CD4-positive, alpha-beta T cell (primary cell): Measurements from ENCODE around the gene NAT9. TPM values are rescaled to one million over a fixed set of nuclear protein-coding genes. Genes with fewer than 3 reads are reported as not detected.

Experiments used
- ATAC-seq: fragments of 200-7000 bp; cut with Tn5 transposase; one replicate; pipeline ENCODE4 v1.10.0; 2022; ENCODE audit warnings: mild to moderate bottlenecking; ENCODE audit not compliant: poor library complexity
- CTCF ChIA-PET: fragments of 350-600 bp; sonication (Branson Sonifier 250); formaldehyde crosslinking; loops from one replicate; lab custom pipeline; 2021; ENCODE audit warnings: antibody characterized with exemption, inconsistent platforms; lab: Charles Lee
- POLR2A ChIA-PET: fragments of 350-600 bp; sonication (Branson Sonifier 250); formaldehyde crosslinking; loops from one replicate; lab custom pipeline; 2021; ENCODE audit warnings: antibody characterized with exemption, inconsistent platforms; lab: Charles Lee
- DNase-seq, 14 experiments: peaks; one replicate each; pipeline ENCODE4 v3.0.0-alpha.2; 2013 to 2020; ENCODE audit warnings: mixed read lengths in 2 of 14
- H3K27ac ChIP-seq, 2 donors: one replicate each; pipeline versions ENCODE4 v1.5.1 to v1.7.0; 2013; ENCODE audit warnings: low read length in 2 of 2, low read depth in 1 of 2, mild to moderate bottlenecking in 1 of 2
- H3K27me3 ChIP-seq, 2 experiments: 1 replicate in 1 of 2; 2 replicates in 1 of 2; pipeline versions ENCODE4 v1.6.1 to v1.7.0; 2013; ENCODE audit warnings: low read length in 2 of 2, control low read depth in 1 of 2, mild to moderate bottlenecking in 1 of 2, moderate library complexity in 1 of 2; ENCODE audit not compliant: insufficient read depth in 2 of 2, control insufficient read depth in 1 of 2
- H3K36me3 ChIP-seq: one replicate; pipeline ENCODE4 v1.6.1; 2013; ENCODE audit warnings: low read length, control low read depth; ENCODE audit not compliant: insufficient read depth
- H3K4me1 ChIP-seq: one replicate; pipeline ENCODE4 v1.6.1; 2013; ENCODE audit warnings: low read length, control low read depth; ENCODE audit not compliant: insufficient read depth
- H3K4me3 ChIP-seq: one replicate; pipeline ENCODE4 v1.5.1; 2013; ENCODE audit warnings: mild to moderate bottlenecking, low read length, moderate library complexity
- H3K9me3 ChIP-seq, 2 experiments: 1 replicate in 1 of 2; 2 replicates in 1 of 2; pipeline versions ENCODE4 v1.6.1 to v1.7.0; 2013; ENCODE audit warnings: low read length in 2 of 2, mild to moderate bottlenecking in 2 of 2, control low read depth in 1 of 2, moderate library complexity in 1 of 2; ENCODE audit not compliant: control insufficient read depth in 1 of 2, insufficient read depth in 1 of 2
- H3K27ac Mint-ChIP-seq: one replicate; pipeline ENCODE4 v1.8.0; 2020; ENCODE audit warnings: mixed read lengths
- H3K27me3 Mint-ChIP-seq: one replicate; pipeline ENCODE4 v1.8.0; 2021; ENCODE audit warnings: mixed read lengths
- H3K36me3 Mint-ChIP-seq: one replicate; pipeline ENCODE4 v1.8.0; 2021; ENCODE audit warnings: low read depth, mixed read lengths
- H3K4me1 Mint-ChIP-seq: one replicate; pipeline ENCODE4 v1.8.0; 2021; ENCODE audit warnings: low read depth, mixed read lengths
- H3K4me3 Mint-ChIP-seq: one replicate; pipeline ENCODE4 v1.8.0; 2020; ENCODE audit warnings: mild to moderate bottlenecking, mixed read lengths
- H3K9me3 Mint-ChIP-seq: one replicate; pipeline ENCODE4 v1.8.0; 2020; ENCODE audit warnings: mixed read lengths
- intact Hi-C, 2 experiments: fragments of 100-400 bp; cut with DNase I in 1 of 2; cut with micrococcal nuclease in 1 of 2; formaldehyde crosslinking; loops; one replicate each; pipeline versions ENCODE4 v1.15.1 to v1.9.0; 2023 to 2025; cut with DNase I, micrococcal nuclease
- total RNA-seq, 174 experiments: library from RNA in 2 of 174; stranded (reverse) in 2 of 174; gene quantifications; one replicate each; pipeline ENCODE4 v1.2.3 and lab custom pipeline; 2021 to 2026
- TF ChIP-seq, protein P1 (sequence below): fragments of 200-600 bp; IDR thresholded peaks from one replicate; pipeline ENCODE4 v1.8.0; 2022; ENCODE audit warnings: antibody characterized with exemption, mild to moderate bottlenecking

Gene NAT9
- total RNA-seq, 2 experiments from 2014 or later = 34.6 to 38.2 TPM

GRCh38 chr17:74801896-74802295, 25.8 kb upstream of the NAT9 start:
- Mint-ChIP-seq H3K36me3 (peaks cover 78% of the 10 kb centered on the region), H3K27me3 (no peaks in the 10 kb centered on the region), H3K4me3 (no peak overlapping the region), H3K27ac (no peak overlapping the region), H3K4me1 (no peaks in the 10 kb centered on the region), H3K9me3 (no peaks in the 10 kb centered on the region)
- no peaks in the 10 kb centered on the region for H3K4me1 ChIP-seq
- ChIA-PET CTCF (no interaction called here), POLR2A (no interaction called here)
- TF ChIP-seq, protein P1, sequence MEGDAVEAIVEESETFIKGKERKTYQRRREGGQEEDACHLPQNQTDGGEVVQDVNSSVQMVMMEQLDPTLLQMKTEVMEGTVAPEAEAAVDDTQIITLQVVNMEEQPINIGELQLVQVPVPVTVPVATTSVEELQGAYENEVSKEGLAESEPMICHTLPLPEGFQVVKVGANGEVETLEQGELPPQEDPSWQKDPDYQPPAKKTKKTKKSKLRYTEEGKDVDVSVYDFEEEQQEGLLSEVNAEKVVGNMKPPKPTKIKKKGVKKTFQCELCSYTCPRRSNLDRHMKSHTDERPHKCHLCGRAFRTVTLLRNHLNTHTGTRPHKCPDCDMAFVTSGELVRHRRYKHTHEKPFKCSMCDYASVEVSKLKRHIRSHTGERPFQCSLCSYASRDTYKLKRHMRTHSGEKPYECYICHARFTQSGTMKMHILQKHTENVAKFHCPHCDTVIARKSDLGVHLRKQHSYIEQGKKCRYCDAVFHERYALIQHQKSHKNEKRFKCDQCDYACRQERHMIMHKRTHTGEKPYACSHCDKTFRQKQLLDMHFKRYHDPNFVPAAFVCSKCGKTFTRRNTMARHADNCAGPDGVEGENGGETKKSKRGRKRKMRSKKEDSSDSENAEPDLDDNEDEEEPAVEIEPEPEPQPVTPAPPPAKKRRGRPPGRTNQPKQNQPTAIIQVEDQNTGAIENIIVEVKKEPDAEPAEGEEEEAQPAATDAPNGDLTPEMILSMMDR = no peak
- intact Hi-C loops = no loop called here
- ATAC-seq = no peak
- H3K9me3 ChIP-seq = no peaks in the 10 kb centered on the region
- no peak overlapping the region for H3K4me3 ChIP-seq
- no peak for DNase-seq
- H3K27me3 ChIP-seq = no peaks in the 10 kb centered on the region
- H3K36me3 ChIP-seq = peaks cover 73% of the 10 kb centered on the region
- H3K27ac ChIP-seq = no peak overlapping the region

GRCh38 chr17:74800531-74800930, 24.4 kb upstream of the NAT9 start:
- Mint-ChIP-seq H3K36me3 (peaks cover 84% of the 10 kb centered on the region), H3K27ac (no peak overlapping the region), H3K4me1 (no peaks in the 10 kb centered on the region), H3K27me3 (no peaks in the 10 kb centered on the region), H3K4me3 (no peak overlapping the region), H3K9me3 (no peaks in the 10 kb centered on the region)
- no peak for DNase-seq
- ChIA-PET CTCF (interaction anchor here (0.6 kb wide), 1 partner anchor 10 kb away, joined by 5 read pairs; no protein-coding TSS in a partner anchor), POLR2A (no interaction called here)
- peaks cover 80% of the 10 kb centered on the region for H3K36me3 ChIP-seq
- ATAC-seq = no peak
- TF ChIP-seq, protein P1 = no peak
- intact Hi-C loops = no loop called here
- H3K4me3 ChIP-seq = no peak overlapping the region
- H3K27me3 ChIP-seq = no peaks in the 10 kb centered on the region
- H3K27ac ChIP-seq = no peak overlapping the region
- H3K4me1 ChIP-seq = no peaks in the 10 kb centered on the region
- no peaks in the 10 kb centered on the region for H3K9me3 ChIP-seq

DNA sequence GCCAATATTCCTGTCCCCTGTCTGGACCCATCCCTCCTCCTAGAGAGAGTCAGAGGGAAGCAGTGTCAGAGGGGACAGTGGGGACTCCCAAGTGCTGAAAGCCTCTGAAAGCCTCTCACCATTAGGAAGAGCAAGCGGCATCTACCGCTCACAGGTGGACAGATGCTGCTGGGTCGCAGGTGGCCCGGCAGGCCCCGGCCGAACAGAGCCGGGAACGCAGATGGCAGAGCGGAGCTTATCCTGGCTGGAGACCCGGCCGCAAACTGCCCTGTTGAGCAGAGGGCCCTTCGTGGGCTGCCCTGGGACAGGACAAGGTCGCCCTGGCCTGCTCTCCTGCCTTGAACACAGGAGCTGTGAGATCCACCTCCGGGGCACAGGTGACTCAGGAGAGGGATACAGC, 23.0 kb upstream of the NAT9 start:
- Histone ChIP-seq H3K9me3 (no peaks in the 10 kb centered on the region), H3K27me3 (no peaks in the 10 kb centered on the region), H3K27ac (no peak overlapping the region), H3K36me3 (peaks cover 81% of the 10 kb centered on the region), H3K4me3 (no peak overlapping the region), H3K4me1 (no peaks in the 10 kb centered on the region)
- ATAC-seq (no peak), DNase-seq (no peak)
- H3K4me3 Mint-ChIP-seq = no peak overlapping the region
- POLR2A ChIA-PET = no interaction called here
- H3K36me3 Mint-ChIP-seq = peaks cover 84% of the 10 kb centered on the region
- TF ChIP-seq, protein P1 = no peak
- H3K9me3 Mint-ChIP-seq = no peaks in the 10 kb centered on the region
- no peak overlapping the region for H3K27ac Mint-ChIP-seq
- no peaks in the 10 kb centered on the region for H3K4me1 Mint-ChIP-seq
- no peaks in the 10 kb centered on the region for H3K27me3 Mint-ChIP-seq
- intact Hi-C loops = loop anchor here (10.0 kb wide), 2 partner anchors 156 to 166 kb away; no protein-coding TSS in a partner anchor
- CTCF ChIA-PET = no interaction called here
